HEK293T (cell line): Measurements from ENCODE around the gene RAD51B.

Experiments used
- BHLHE40 ChIP-seq: fragments of 450-650 bp; IDR thresholded peaks from 2 replicates; pipeline ENCODE4 v1.6.1; 2016; ENCODE audit warnings: mild to moderate bottlenecking, moderate library complexity, borderline replicate concordance
- FOXA1 ChIP-seq: fragments of 450-650 bp; IDR thresholded peaks from 2 replicates; pipeline ENCODE4 v1.6.1; 2016; ENCODE audit warnings: mild to moderate bottlenecking
- FOXK2 ChIP-seq: fragments of 450-650 bp; IDR thresholded peaks from 2 replicates; pipeline ENCODE4 v1.6.1; 2016; ENCODE audit warnings: mild to moderate bottlenecking
- FOXM1 ChIP-seq: fragments of 450-650 bp; IDR thresholded peaks from 2 replicates; pipeline ENCODE4 v1.6.1; 2017; ENCODE audit warnings: mild to moderate bottlenecking, borderline replicate concordance
- HDGF ChIP-seq: fragments of 450-650 bp; IDR thresholded peaks from 2 replicates; pipeline ENCODE4 v1.6.1; 2017; ENCODE audit warnings: antibody characterized with exemption, borderline replicate concordance
- L3MBTL2 ChIP-seq: fragments of 450-650 bp; conservative IDR thresholded peaks from 2 replicates; pipeline ENCODE4 v1.6.1; 2016; ENCODE audit warnings: mild to moderate bottlenecking
- LEF1 ChIP-seq: fragments of 450-650 bp; IDR thresholded peaks from 2 replicates; pipeline ENCODE4 v1.6.1; 2017; ENCODE audit warnings: mild to moderate bottlenecking, borderline replicate concordance
- NFRKB ChIP-seq: fragments of 450-650 bp; IDR thresholded peaks from 2 replicates; pipeline ENCODE4 v1.6.1; 2016; ENCODE audit warnings: mild to moderate bottlenecking, moderate library complexity
- SP1 ChIP-seq: fragments of 450-650 bp; IDR thresholded peaks from 2 replicates; pipeline ENCODE4 v1.6.1; 2017

GRCh38 chr14:68081489-68081888, 261.9 kb downstream of the RAD51B start:
- TF ChIP-seq FOXK2, result no peak
- TF ChIP-seq BHLHE40, result no peak
- TF ChIP-seq SP1, result no peak
- no peak for TF ChIP-seq FOXA1
- TF ChIP-seq FOXM1, result no peak
- no peak for TF ChIP-seq L3MBTL2
- no peak for TF ChIP-seq LEF1
- no peak for TF ChIP-seq HDGF
- no peak for TF ChIP-seq NFRKB
